Osteocyte (in vitro differentiated cells): ENCODE data around the gene RNU6-9. TPM values are rescaled to one million over a fixed set of nuclear protein-coding genes. Genes with fewer than 3 reads are reported as not detected.

Experiments used
- DNase-seq: peaks from one replicate; pipeline ENCODE4 v3.0.0; 2021; ENCODE audit warnings: mixed read lengths; ENCODE audit not compliant: unreplicated experiment; ENCODE audit errors: extremely low spot score
- H3K27ac Mint-ChIP-seq: one replicate; pipeline ENCODE4 v1.8.0; 2021; ENCODE audit warnings: mild to moderate bottlenecking, mixed read lengths; ENCODE audit not compliant: unreplicated experiment
- H3K27me3 Mint-ChIP-seq: one replicate; pipeline ENCODE4 v1.8.0; 2021; ENCODE audit warnings: mixed read lengths; ENCODE audit not compliant: unreplicated experiment
- H3K36me3 Mint-ChIP-seq: one replicate; pipeline ENCODE4 v1.8.0; 2021; ENCODE audit warnings: mixed read lengths; ENCODE audit not compliant: unreplicated experiment
- H3K4me1 Mint-ChIP-seq: one replicate; pipeline ENCODE4 v1.8.0; 2021; ENCODE audit warnings: mixed read lengths; ENCODE audit not compliant: unreplicated experiment
- H3K4me3 Mint-ChIP-seq: one replicate; pipeline ENCODE4 v1.8.0; 2021; ENCODE audit warnings: mild to moderate bottlenecking, moderate library complexity, mixed read lengths; ENCODE audit not compliant: unreplicated experiment
- H3K9me3 Mint-ChIP-seq: one replicate; pipeline ENCODE4 v1.8.0; 2021; ENCODE audit warnings: mixed read lengths; ENCODE audit not compliant: unreplicated experiment
- CTCF ChIP-seq: fragments of 200-600 bp; sonication (generic); IDR thresholded peaks from 2 replicates; pipeline ENCODE4 v1.5.0; 2021; ENCODE audit warnings: antibody characterized with exemption, mild to moderate bottlenecking, moderate library complexity
- total RNA-seq: library from RNA; stranded (reverse); gene quantifications from 2 replicates; pipeline ENCODE4 v1.2.1, GENCODE V29; 2021

Gene RNU6-9
- total RNA-seq, 1 donor from 2014 or later: not detected

GRCh38 chr19:858284-858683 lies 35.0 kb upstream of the RNU6-9 start:
- H3K4me3 Mint-ChIP-seq: no peak overlapping the region
- H3K9me3 Mint-ChIP-seq: no peaks in the 10 kb centered on the region
- TF ChIP-seq CTCF: no peak
- peaks cover 22% of the 10 kb centered on the region for H3K4me1 Mint-ChIP-seq
- no peaks in the 10 kb centered on the region for H3K27me3 Mint-ChIP-seq
- no peaks in the 10 kb centered on the region for H3K36me3 Mint-ChIP-seq
- peak overlapping the region; percentile 65 for H3K27ac Mint-ChIP-seq
- no peak for DNase-seq

GRCh38 chr19:858868-859843 lies 34.1 kb upstream of the RNU6-9 start, which contains the start of gene CFD:
Gene CFD, plus strand, starts transcription at chr19:859664. Its CDS starts 26 bp downstream, at chr19:859690.
- H3K4me3 Mint-ChIP-seq: peak within 1 kb of the TSS; percentile 72

DNA sequence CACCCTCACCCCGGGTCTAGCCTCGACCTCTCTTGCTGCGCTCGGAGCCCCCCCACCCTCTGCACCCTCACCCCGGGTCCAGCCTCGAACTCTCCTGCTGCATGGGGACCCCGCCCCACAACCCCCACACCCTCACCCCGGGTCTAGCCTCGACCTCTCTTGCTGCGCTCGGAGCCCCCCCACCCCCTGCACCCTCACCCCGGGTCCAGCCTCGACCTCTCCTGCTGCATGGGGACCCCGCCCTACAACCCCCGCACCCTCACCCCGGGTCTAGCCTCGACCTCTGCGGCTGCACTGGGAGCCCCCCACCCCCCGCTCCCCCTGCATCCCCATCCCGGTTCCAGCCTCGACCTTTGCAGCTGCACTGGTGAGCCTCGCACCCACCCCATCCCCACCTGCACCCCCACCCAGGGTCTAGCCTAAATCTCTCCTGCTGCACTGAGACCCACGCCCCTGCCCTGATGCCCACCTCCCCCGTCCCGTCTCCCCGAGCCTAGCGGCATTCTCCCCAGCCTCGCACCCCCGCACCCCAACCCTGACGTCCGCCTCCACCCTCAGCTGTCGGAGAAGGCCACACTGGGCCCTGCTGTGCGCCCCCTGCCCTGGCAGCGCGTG lies 32.0 kb upstream of the RNU6-9 start:
- no peak for TF ChIP-seq CTCF
- DNase-seq: no peak
- Mint-ChIP-seq H3K9me3 (no peaks in the 10 kb centered on the region), H3K4me1 (peaks cover 36% of the 10 kb centered on the region), H3K27me3 (no peaks in the 10 kb centered on the region), H3K4me3 (peak overlapping the region; percentile 63), H3K27ac (no peak overlapping the region), H3K36me3 (no peaks in the 10 kb centered on the region)

More at GRCh38 chr19:858868-859843, 34.1 kb upstream of the RNU6-9 start, which contains the start of gene CFD:
- H3K27me3 Mint-ChIP-seq: no peaks in the 10 kb centered on the region
- DNase-seq: peak; percentile 88
- H3K9me3 Mint-ChIP-seq: no peaks in the 10 kb centered on the region
- H3K36me3 Mint-ChIP-seq: no peaks in the 10 kb centered on the region
- H3K27ac Mint-ChIP-seq: peak within 1 kb of the TSS; percentile 75
- H3K4me1 Mint-ChIP-seq: peaks cover 28% of the 10 kb centered on the region
- TF ChIP-seq CTCF: no peak

GRCh38 chr19:861756-862580 lies 31.3 kb upstream of the RNU6-9 start:
- Mint-ChIP-seq H3K9me3 (no peaks in the 10 kb centered on the region), H3K27ac (peak overlapping the region; percentile 44), H3K27me3 (no peaks in the 10 kb centered on the region), H3K4me1 (peaks cover 39% of the 10 kb centered on the region), H3K4me3 (peak overlapping the region; percentile 50), H3K36me3 (no peaks in the 10 kb centered on the region)
- DNase-seq: peak; percentile 84
- peak; percentile 13 for TF ChIP-seq CTCF
